IPS-15b (cell line): ENCODE measurements around the gene HDGFL2.
A peak's percentile ranks its signal among the peaks of the same experiment; 100 is the strongest.

ENCODE experiments used
- H3K27me3 ChIP-seq: one replicate; pipeline ENCODE4 v1.6.1; 2013; ENCODE audit warnings: low read length; ENCODE audit not compliant: control insufficient read depth, insufficient read depth
- H3K36me3 ChIP-seq: one replicate; pipeline ENCODE4 v1.6.1; 2013; ENCODE audit warnings: low read length; ENCODE audit not compliant: control insufficient read depth, insufficient read depth
- H3K4me1 ChIP-seq: one replicate; pipeline ENCODE4 v1.6.1; 2013; ENCODE audit warnings: mild to moderate bottlenecking, low read length; ENCODE audit not compliant: control insufficient read depth, insufficient read depth
- H3K4me3 ChIP-seq: one replicate; pipeline ENCODE4 v1.5.1; 2013; ENCODE audit warnings: low read depth, low read length
- H3K9ac ChIP-seq: one replicate; pipeline ENCODE4 v1.6.1; 2013; ENCODE audit warnings: low read depth, mild to moderate bottlenecking, low read length
- H3K9me3 ChIP-seq: one replicate; pipeline ENCODE4 v1.6.1; 2013; ENCODE audit warnings: mild to moderate bottlenecking, low read length; ENCODE audit not compliant: control insufficient read depth, insufficient read depth

Gene HDGFL2

GRCh38 chr19:4456843-4457653, 15.0 kb upstream of the HDGFL2 start:
- peaks cover 3% of the 10 kb centered on the region for H3K4me1 ChIP-seq
- no peaks in the 10 kb centered on the region for H3K9me3 ChIP-seq
- no peaks in the 10 kb centered on the region for H3K27me3 ChIP-seq
- peaks cover 4% of the 10 kb centered on the region for H3K36me3 ChIP-seq
- peak overlapping the region; percentile 65 for H3K9ac ChIP-seq
- peak overlapping the region; percentile 88 for H3K4me3 ChIP-seq

GRCh38 chr19:4457654-4458395, 14.3 kb upstream of the HDGFL2 start, which contains the start of gene UBXN6:
Gene UBXN6, minus strand, starts transcription at chr19:4457794. Its CDS starts 97 bp downstream, at chr19:4457697.
- Histone ChIP-seq H3K4me1 (peaks cover 3% of the 10 kb centered on the region), H3K9ac (peak within 1 kb of the TSS; percentile 65), H3K9me3 (no peaks in the 10 kb centered on the region), H3K27me3 (no peaks in the 10 kb centered on the region), H3K4me3 (peak within 1 kb of the TSS; percentile 88), H3K36me3 (peaks cover 3% of the 10 kb centered on the region)

- no peaks in the 10 kb centered on the region for H3K9me3 ChIP-seq
- H3K9ac ChIP-seq, result no peak overlapping the region
- no peaks in the 10 kb centered on the region for H3K4me1 ChIP-seq
- no peaks in the 10 kb centered on the region for H3K36me3 ChIP-seq
- H3K27me3 ChIP-seq, result no peaks in the 10 kb centered on the region
- no peak overlapping the region for H3K4me3 ChIP-seq
Measured at GRCh38 chr19:4464815-4465581, 7.1 kb upstream of the HDGFL2 start.

- Histone ChIP-seq H3K27me3 (no peaks in the 10 kb centered on the region), H3K4me3 (no peak overlapping the region), H3K36me3 (no peaks in the 10 kb centered on the region), H3K9me3 (no peaks in the 10 kb centered on the region), H3K9ac (no peak overlapping the region), H3K4me1 (no peaks in the 10 kb centered on the region)
Measured at GRCh38 chr19:4467835-4468234, 4.3 kb upstream of the HDGFL2 start.

- Histone ChIP-seq H3K4me3 (peak overlapping the region; percentile 85), H3K9me3 (no peaks in the 10 kb centered on the region), H3K27me3 (no peaks in the 10 kb centered on the region), H3K4me1 (no peaks in the 10 kb centered on the region), H3K36me3 (peaks cover 8% of the 10 kb centered on the region), H3K9ac (peak overlapping the region; percentile 47)
Measured at GRCh38 chr19:4471403-4472173, 509 bp upstream of the HDGFL2 start.

- H3K4me3 ChIP-seq, result peak overlapping the region; percentile 80
- H3K36me3 ChIP-seq, result peaks cover 17% of the 10 kb centered on the region
- H3K4me1 ChIP-seq, result no peaks in the 10 kb centered on the region
- no peaks in the 10 kb centered on the region for H3K9me3 ChIP-seq
- peak overlapping the region; percentile 73 for H3K9ac ChIP-seq
- no peaks in the 10 kb centered on the region for H3K27me3 ChIP-seq
Measured at GRCh38 chr19:4473011-4473762, 1.1 kb downstream of the HDGFL2 start.

- H3K9me3 ChIP-seq, result no peaks in the 10 kb centered on the region
- peak overlapping the region; percentile 80 for H3K4me3 ChIP-seq
- H3K9ac ChIP-seq, result peak overlapping the region; percentile 60
- H3K27me3 ChIP-seq, result no peaks in the 10 kb centered on the region
- peaks cover 24% of the 10 kb centered on the region for H3K36me3 ChIP-seq
- no peaks in the 10 kb centered on the region for H3K4me1 ChIP-seq
Measured at GRCh38 chr19:4473763-4474513, 1.8 kb downstream of the HDGFL2 start.

GRCh38 chr19:4474514-4475022, 2.5 kb downstream of the HDGFL2 start:
- H3K4me3 ChIP-seq, result peak overlapping the region; percentile 80
- H3K9me3 ChIP-seq, result no peaks in the 10 kb centered on the region
- H3K27me3 ChIP-seq, result no peaks in the 10 kb centered on the region
- H3K9ac ChIP-seq, result peak overlapping the region; percentile 60
- peaks cover 27% of the 10 kb centered on the region for H3K36me3 ChIP-seq
- H3K4me1 ChIP-seq, result no peaks in the 10 kb centered on the region

GRCh38 chr19:4477034-4477801, 5.1 kb downstream of the HDGFL2 start:
- no peaks in the 10 kb centered on the region for H3K9me3 ChIP-seq
- H3K27me3 ChIP-seq, result no peaks in the 10 kb centered on the region
- no peak overlapping the region for H3K4me3 ChIP-seq
- H3K4me1 ChIP-seq, result no peaks in the 10 kb centered on the region
- H3K36me3 ChIP-seq, result peaks cover 29% of the 10 kb centered on the region
- H3K9ac ChIP-seq, result no peak overlapping the region
